ENCODE measurements around the gene TMEM95. TPM values are rescaled to one million over a fixed set of nuclear protein-coding genes. Genes with fewer than 3 reads are reported as not detected.

TMEM95 gene
- total RNA-seq, 1 donor from 2014 or later: not detected

GRCh38 chr17:7311110-7311705 lies 43.7 kb upstream of the TMEM95 start:
- Histone ChIP-seq H3K4me3 (ENCODE audit: low read depth, low read length) (no peak overlapping the region), H3K36me3 (ENCODE audit: control insufficient read depth, insufficient read depth, low read length) (peaks cover 10% of the 10 kb centered on the region), H3K27me3 (ENCODE audit: control insufficient read depth, insufficient read depth, low read length) (no peaks in the 10 kb centered on the region)
- DNase-seq (ENCODE audit: low read depth): no peak
- TF ChIP-seq CTCF (IDR thresholded peaks at IDR 0.05; ENCODE audit: insufficient read depth, low read length, poor library complexity, severe bottlenecking): no peak

GRCh38 chr17:7312432-7313087 lies 42.4 kb upstream of the TMEM95 start:
- no peak for TF ChIP-seq CTCF (IDR thresholded peaks at IDR 0.05; ENCODE audit: insufficient read depth, low read length, poor library complexity, severe bottlenecking)
- no peak for DNase-seq (ENCODE audit: low read depth)
- H3K36me3 ChIP-seq (ENCODE audit: control insufficient read depth, insufficient read depth, low read length): peaks cover 10% of the 10 kb centered on the region
- no peak overlapping the region for H3K4me3 ChIP-seq (ENCODE audit: low read depth, low read length)
- no peaks in the 10 kb centered on the region for H3K27me3 ChIP-seq (ENCODE audit: control insufficient read depth, insufficient read depth, low read length)

GRCh38 chr17:7313088-7313889 lies 41.7 kb upstream of the TMEM95 start:
- H3K4me3 ChIP-seq (ENCODE audit: low read depth, low read length): no peak overlapping the region
- TF ChIP-seq CTCF (IDR thresholded peaks at IDR 0.05; ENCODE audit: insufficient read depth, low read length, poor library complexity, severe bottlenecking): no peak
- no peaks in the 10 kb centered on the region for H3K27me3 ChIP-seq (ENCODE audit: control insufficient read depth, insufficient read depth, low read length)
- no peak for DNase-seq (ENCODE audit: low read depth)
- peaks cover 10% of the 10 kb centered on the region for H3K36me3 ChIP-seq (ENCODE audit: control insufficient read depth, insufficient read depth, low read length)

GRCh38 chr17:7313890-7314718 lies 40.9 kb upstream of the TMEM95 start:
- no peak for DNase-seq (ENCODE audit: low read depth)
- no peak for TF ChIP-seq CTCF (IDR thresholded peaks at IDR 0.05; ENCODE audit: insufficient read depth, low read length, poor library complexity, severe bottlenecking)
- no peaks in the 10 kb centered on the region for H3K27me3 ChIP-seq (ENCODE audit: control insufficient read depth, insufficient read depth, low read length)
- H3K36me3 ChIP-seq (ENCODE audit: control insufficient read depth, insufficient read depth, low read length): peaks cover 10% of the 10 kb centered on the region
- peak overlapping the region; percentile 69 for H3K4me3 ChIP-seq (ENCODE audit: low read depth, low read length)

- Histone ChIP-seq H3K36me3 (ENCODE audit: control insufficient read depth, insufficient read depth, low read length) (peaks cover 7% of the 10 kb centered on the region), H3K27me3 (ENCODE audit: control insufficient read depth, insufficient read depth, low read length) (no peaks in the 10 kb centered on the region), H3K4me3 (ENCODE audit: low read depth, low read length) (peak within 1 kb of the TSS; percentile 69)
- no peak for DNase-seq (ENCODE audit: low read depth)
- no peak for TF ChIP-seq CTCF (IDR thresholded peaks at IDR 0.05; ENCODE audit: insufficient read depth, low read length, poor library complexity, severe bottlenecking)
Observed at GRCh38 chr17:7314719-7315569, 40.0 kb upstream of the TMEM95 start, which contains the start of gene GPS2. GPS2 (minus strand) TSS chr17:7315360; CDS start chr17:7315052, 308 bp downstream.

All from kidney epithelial cell (primary cell).